ENCODE data around the gene JAG1.

DNA sequence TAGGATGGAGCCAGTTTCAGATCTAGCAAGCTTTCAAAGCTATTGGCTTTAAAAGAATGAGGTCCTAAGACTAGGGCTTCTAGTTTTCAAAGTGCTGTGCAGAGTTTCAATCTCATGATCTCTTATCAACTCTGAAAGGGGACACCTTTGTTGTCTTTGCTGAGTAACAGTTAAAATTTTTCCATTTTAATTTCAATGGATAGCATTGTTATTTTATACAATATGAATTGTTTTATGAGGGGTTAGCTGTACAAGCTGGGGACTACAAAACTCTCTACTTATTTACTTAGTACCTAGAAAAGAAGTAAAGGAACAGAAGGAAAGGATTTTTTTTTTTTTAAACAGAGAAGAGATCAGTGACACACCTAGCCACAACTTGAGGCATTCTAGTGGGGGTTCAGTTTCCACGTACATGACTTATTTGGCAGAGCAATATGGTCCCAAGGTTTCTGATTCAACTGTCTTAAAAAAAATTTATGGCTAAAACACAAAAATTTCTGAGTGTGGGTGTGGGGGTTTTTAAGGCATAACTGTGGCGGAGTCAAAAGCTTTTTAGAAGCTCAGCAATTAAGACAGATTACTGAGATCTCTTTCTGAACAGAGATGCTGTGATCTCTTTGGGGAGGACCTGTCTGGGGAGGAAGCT is 46.1 kb upstream of the JAG1 start:
- TF ChIP-seq POLR2A (IDR thresholded peaks at IDR 0.05; ENCODE audit: low read depth, low read length), result no peak
- TF ChIP-seq, protein P1, sequence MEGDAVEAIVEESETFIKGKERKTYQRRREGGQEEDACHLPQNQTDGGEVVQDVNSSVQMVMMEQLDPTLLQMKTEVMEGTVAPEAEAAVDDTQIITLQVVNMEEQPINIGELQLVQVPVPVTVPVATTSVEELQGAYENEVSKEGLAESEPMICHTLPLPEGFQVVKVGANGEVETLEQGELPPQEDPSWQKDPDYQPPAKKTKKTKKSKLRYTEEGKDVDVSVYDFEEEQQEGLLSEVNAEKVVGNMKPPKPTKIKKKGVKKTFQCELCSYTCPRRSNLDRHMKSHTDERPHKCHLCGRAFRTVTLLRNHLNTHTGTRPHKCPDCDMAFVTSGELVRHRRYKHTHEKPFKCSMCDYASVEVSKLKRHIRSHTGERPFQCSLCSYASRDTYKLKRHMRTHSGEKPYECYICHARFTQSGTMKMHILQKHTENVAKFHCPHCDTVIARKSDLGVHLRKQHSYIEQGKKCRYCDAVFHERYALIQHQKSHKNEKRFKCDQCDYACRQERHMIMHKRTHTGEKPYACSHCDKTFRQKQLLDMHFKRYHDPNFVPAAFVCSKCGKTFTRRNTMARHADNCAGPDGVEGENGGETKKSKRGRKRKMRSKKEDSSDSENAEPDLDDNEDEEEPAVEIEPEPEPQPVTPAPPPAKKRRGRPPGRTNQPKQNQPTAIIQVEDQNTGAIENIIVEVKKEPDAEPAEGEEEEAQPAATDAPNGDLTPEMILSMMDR (IDR thresholded peaks at IDR 0.05; ENCODE audit: extremely low read depth in 1 of 2, insufficient read depth in 1 of 2, low read depth in 1 of 2, low read length in 2 of 2), result no peak
- no peak for TF ChIP-seq POLR2AphosphoS5 (IDR thresholded peaks at IDR 0.05; ENCODE audit: insufficient read depth, low read depth, low read length)
- TF ChIP-seq FOS (IDR thresholded peaks at IDR 0.05; ENCODE audit: borderline replicate concordance, insufficient read depth, low read length), result no peak
- no peak for TF ChIP-seq EZH2 (IDR thresholded peaks at IDR 0.05; ENCODE audit: borderline replicate concordance, low read depth, low read length, severe bottlenecking)
- TF ChIP-seq, protein P2, sequence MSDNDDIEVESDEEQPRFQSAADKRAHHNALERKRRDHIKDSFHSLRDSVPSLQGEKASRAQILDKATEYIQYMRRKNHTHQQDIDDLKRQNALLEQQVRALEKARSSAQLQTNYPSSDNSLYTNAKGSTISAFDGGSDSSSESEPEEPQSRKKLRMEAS (IDR thresholded peaks at IDR 0.05; ENCODE audit: insufficient read depth, insufficient read length), result no peak
- TF ChIP-seq JUN (IDR thresholded peaks at IDR 0.05; ENCODE audit: borderline replicate concordance, insufficient read depth, insufficient read length, low read depth), result no peak

Measured in endothelial cell of umbilical vein (primary cell).